Measurements from ENCODE around the gene RABGAP1L.
A peak's percentile ranks its signal among the peaks of the same experiment; 100 is the strongest.

DNA sequence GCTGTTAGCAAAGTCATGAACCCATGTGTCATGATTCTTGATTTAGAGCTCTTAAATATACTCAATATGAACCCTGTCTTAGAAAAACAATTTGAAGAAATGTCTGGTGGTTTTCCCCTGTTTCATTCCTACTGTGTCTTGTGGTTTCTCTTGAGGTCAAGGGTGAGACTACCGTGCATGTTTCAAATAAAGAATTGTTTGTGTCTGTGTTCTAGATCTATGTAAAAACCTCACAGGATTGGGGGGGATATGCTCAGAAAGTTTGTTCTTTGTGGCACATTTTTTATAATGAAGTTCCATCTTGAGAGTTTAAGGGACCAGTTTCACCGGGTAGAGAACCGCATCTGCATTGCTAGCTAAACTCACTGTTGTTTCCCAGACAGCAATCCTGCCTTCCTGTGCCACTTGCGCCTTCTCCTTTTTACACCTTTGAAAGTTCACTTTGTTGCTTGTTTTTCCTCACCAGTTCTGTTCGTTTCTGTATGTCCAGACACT is 809.5 kb downstream of the RABGAP1L start:
- TF ChIP-seq IKZF2 (IDR thresholded peaks at IDR 0.05) (peak; percentile 89 to 92; a peak in 3 of 4 replicates), BACH1 (IDR thresholded peaks at IDR 0.05; ENCODE audit: borderline replicate concordance) (no peak; the same call in 1 of the 2 replicates), BRCA1 (IDR thresholded peaks at IDR 0.05; ENCODE audit: low read depth, low read length) (no peak), HDAC2 (IDR thresholded peaks at IDR 0.05) (no peak), IKZF1 (conservative IDR thresholded peaks at IDR 0.05) (peak; percentile 73)
- TF ChIP-seq, protein P1, sequence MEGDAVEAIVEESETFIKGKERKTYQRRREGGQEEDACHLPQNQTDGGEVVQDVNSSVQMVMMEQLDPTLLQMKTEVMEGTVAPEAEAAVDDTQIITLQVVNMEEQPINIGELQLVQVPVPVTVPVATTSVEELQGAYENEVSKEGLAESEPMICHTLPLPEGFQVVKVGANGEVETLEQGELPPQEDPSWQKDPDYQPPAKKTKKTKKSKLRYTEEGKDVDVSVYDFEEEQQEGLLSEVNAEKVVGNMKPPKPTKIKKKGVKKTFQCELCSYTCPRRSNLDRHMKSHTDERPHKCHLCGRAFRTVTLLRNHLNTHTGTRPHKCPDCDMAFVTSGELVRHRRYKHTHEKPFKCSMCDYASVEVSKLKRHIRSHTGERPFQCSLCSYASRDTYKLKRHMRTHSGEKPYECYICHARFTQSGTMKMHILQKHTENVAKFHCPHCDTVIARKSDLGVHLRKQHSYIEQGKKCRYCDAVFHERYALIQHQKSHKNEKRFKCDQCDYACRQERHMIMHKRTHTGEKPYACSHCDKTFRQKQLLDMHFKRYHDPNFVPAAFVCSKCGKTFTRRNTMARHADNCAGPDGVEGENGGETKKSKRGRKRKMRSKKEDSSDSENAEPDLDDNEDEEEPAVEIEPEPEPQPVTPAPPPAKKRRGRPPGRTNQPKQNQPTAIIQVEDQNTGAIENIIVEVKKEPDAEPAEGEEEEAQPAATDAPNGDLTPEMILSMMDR (IDR thresholded peaks at IDR 0.05 in 2 of 3, conservative IDR thresholded peaks at IDR 0.05 in 1 of 3; ENCODE audit: control insufficient read depth in 2 of 3, extremely low read depth in 1 of 3, insufficient read depth in 1 of 3, low read depth in 3 of 3, low read length in 3 of 3): no peak
- TF ChIP-seq, protein P2, sequence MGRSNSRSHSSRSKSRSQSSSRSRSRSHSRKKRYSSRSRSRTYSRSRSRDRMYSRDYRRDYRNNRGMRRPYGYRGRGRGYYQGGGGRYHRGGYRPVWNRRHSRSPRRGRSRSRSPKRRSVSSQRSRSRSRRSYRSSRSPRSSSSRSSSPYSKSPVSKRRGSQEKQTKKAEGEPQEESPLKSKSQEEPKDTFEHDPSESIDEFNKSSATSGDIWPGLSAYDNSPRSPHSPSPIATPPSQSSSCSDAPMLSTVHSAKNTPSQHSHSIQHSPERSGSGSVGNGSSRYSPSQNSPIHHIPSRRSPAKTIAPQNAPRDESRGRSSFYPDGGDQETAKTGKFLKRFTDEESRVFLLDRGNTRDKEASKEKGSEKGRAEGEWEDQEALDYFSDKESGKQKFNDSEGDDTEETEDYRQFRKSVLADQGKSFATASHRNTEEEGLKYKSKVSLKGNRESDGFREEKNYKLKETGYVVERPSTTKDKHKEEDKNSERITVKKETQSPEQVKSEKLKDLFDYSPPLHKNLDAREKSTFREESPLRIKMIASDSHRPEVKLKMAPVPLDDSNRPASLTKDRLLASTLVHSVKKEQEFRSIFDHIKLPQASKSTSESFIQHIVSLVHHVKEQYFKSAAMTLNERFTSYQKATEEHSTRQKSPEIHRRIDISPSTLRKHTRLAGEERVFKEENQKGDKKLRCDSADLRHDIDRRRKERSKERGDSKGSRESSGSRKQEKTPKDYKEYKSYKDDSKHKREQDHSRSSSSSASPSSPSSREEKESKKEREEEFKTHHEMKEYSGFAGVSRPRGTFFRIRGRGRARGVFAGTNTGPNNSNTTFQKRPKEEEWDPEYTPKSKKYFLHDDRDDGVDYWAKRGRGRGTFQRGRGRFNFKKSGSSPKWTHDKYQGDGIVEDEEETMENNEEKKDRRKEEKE (IDR thresholded peaks at IDR 0.05): no peak
- TF ChIP-seq, protein P3, sequence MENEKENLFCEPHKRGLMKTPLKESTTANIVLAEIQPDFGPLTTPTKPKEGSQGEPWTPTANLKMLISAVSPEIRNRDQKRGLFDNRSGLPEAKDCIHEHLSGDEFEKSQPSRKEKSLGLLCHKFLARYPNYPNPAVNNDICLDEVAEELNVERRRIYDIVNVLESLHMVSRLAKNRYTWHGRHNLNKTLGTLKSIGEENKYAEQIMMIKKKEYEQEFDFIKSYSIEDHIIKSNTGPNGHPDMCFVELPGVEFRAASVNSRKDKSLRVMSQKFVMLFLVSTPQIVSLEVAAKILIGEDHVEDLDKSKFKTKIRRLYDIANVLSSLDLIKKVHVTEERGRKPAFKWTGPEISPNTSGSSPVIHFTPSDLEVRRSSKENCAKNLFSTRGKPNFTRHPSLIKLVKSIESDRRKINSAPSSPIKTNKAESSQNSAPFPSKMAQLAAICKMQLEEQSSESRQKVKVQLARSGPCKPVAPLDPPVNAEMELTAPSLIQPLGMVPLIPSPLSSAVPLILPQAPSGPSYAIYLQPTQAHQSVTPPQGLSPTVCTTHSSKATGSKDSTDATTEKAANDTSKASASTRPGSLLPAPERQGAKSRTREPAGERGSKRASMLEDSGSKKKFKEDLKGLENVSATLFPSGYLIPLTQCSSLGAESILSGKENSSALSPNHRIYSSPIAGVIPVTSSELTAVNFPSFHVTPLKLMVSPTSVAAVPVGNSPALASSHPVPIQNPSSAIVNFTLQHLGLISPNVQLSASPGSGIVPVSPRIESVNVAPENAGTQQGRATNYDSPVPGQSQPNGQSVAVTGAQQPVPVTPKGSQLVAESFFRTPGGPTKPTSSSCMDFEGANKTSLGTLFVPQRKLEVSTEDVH (IDR thresholded peaks at IDR 0.05; ENCODE audit: low read depth, partially characterized antibody): no peak

All from GM12878 (cell line).